ENCODE results near the gene CDC42BPB.

DNA sequence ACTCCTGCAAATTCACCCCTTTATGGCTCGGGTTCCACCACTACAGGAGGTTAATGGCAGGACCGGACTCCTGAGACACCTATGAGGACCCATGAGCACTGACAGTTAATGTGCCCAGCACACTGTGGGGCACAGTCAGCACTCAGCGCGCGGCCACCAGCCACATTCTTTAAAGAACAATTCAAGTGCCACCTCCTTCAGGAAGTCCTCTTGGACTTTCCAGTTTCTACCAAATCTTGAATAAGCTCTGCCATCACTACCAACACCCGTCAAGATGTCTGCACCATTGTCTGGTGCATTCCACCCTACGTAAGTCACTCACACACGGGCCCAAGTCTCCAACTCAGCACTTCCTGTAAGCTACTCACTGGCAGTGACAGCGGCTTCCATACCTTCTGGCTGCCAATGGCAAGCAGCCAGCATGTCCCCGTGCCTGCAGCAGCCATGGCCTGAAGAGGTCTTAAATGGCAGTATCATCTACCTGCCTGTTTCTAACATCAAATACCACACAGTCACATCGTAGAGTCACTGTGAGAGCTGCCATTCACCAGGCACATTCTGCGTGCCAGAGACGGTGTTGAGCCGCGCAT, 48.5 kb downstream of the CDC42BPB start:
- TF ChIP-seq CTCF (IDR thresholded peaks at IDR 0.05; ENCODE audit: borderline replicate concordance, extremely low read depth, low read length, poor library complexity, severe bottlenecking), result no peak
- TF ChIP-seq EZH2 (IDR thresholded peaks at IDR 0.05; ENCODE audit: borderline replicate concordance, low read depth, low read length, severe bottlenecking), result no peak

Data from DND-41 (cell line).